Measurements from ENCODE around the gene TUBB2B. TPM values are rescaled to one million over a fixed set of nuclear protein-coding genes. Genes with fewer than 3 reads are reported as not detected.

Gene TUBB2B
- total and polyA plus RNA-seq, 9 of the 15 experiments (the other 6 are each of a cell fraction or from before 2014, with no cell fraction given), result 0.11 to 9.7 (median 4.6) TPM

DNA sequence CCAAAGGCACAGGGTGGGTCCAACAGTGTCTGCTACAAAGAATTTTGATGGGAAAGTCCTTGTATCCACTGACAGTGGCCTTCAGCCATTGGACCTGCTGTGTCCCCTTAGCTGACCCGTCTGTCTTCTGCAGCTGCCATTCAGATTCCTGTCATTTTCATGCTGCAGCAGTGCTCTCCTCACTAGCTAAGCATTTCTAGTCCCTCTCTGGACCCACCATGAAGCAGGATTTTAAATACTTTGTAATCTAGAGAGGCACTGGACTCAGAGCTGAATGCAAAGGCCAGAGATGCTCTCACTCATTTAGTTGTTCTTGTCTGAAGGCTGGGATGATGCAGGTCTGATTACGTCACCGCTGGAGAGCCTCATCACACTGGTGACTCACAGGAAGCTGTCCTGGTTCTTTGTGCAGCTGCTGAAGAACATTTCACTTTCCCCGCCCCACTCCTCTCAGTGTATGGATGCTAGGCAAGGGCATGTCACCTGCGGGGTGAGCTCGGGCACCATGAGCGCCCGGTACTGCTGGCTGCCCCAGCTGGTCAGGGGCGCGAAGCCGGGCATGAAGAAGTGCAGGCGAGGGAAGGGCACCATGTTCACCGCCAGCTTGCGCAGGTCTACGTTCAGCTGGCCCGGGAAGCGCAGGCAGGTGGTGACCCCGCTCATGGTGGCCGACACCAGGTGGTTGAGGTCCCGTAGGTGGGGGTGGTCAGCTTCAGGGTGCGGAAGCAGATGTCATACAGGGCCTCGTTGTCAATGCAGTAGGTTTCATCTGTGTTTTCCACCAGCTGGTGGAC, 50.7 kb downstream of the TUBB2B start (continued):
- TF ChIP-seq SP1 (CRISPR knock-in tag; IDR thresholded peaks at IDR 0.05), result no peak

DNA sequence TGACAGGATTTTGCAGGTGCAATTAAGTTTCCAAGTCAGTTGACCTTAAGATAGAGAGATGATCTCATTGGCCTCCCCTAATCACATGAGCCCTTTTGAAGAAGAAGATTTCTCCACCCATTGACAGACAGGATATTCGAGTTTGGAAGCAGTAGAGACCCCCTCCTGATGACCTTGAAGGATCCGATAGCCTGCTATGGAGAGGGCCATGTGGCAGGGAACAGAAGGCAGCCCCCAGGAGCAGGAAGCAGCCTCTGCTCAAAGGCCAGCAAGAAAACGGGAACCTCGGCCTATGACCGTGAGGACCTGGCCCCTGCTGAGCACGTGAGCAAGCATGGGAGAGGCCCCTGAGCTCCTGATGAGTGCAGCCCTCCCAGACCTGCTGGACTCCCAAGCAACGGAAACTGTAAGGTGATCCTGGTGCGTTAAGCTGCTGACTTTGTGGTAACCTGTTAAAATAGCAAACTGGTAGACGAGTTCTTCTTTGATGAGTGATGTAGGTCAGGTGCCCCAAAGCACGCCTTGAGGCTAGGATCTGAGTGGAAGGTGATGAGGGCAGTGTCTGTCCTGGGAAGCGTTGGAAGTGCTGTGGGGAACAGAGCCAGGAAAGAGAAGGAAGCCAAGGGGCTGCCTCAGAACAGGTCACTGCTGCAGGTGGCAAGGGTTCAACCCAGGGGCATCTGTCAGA, 51.6 kb downstream of the TUBB2B start:
- ChIA-PET POLR2A (interaction anchor here (0.7 to 1.6 kb wide), 6 partner anchors 10 to 83 kb away, joined by 3 to 4 read pairs (median 4); no protein-coding TSS in a partner anchor), CTCF (ENCODE audit: low intra/inter-chr PET ratio) (no interaction called here)
- intact Hi-C loops (cut with micrococcal nuclease), result no loop called here
- no TSS peak for BruUV-seq (replicated peaks)
- no peak for DNase-seq (ENCODE audit: extremely low read depth in 1 of 4, low spot score in 3 of 4)
- H3K9me3 ChIP-seq (replicated peaks; ENCODE audit: control insufficient read depth, insufficient read depth, low read depth, low read length), result 0 out of 2 replicates have a peak, but pooled peaks cover 2% of the 10 kb centered on the region
- H2AFZ ChIP-seq (ENCODE audit: low read depth, low read length), result peak overlapping the region; percentile 77
- ATAC-seq, result peak; percentile 28; the same call in 2 of the 3 replicates
- H3K36me3 ChIP-seq (ENCODE audit: control insufficient read depth, insufficient read depth, low read length), result no peaks in the 10 kb centered on the region
- H3K79me2 ChIP-seq (ENCODE audit: control insufficient read depth, insufficient read depth, low read length), result no peaks in the 10 kb centered on the region; the same call in 2 of the 3 replicates
- FAIRE-seq, result no peak
- no peaks in the 10 kb centered on the region for H3K9me1 ChIP-seq (ENCODE audit: control insufficient read depth, insufficient read depth, low read length)
- no peak overlapping the region for H3K4me3 ChIP-seq
- H3K27ac ChIP-seq (ENCODE audit: extremely low read depth, low read depth, low read length), result 0 out of 3 replicates have a peak overlapping the region, but pooled peaks have one; percentile 31
- peak overlapping the region in 1 of 2 experiments; percentile 83; a peak in 2 of 4 replicates for H3K9ac ChIP-seq (ENCODE audit: insufficient read depth in 1 of 2, low read depth in 2 of 2, low read length in 2 of 2)
- H4K20me1 ChIP-seq (replicated peaks; ENCODE audit: control insufficient read depth, insufficient read depth, low read length), result no peaks in the 10 kb centered on the region
- H3K4me1 ChIP-seq (replicated peaks in 1 of 2; ENCODE audit: control insufficient read depth in 2 of 2, insufficient read depth in 2 of 2, low read length in 2 of 2), result peaks cover 37 to 50% of the 10 kb centered on the region in 2 experiments
- H3K27me3 ChIP-seq (ENCODE audit: control insufficient read depth in 2 of 2, insufficient read depth in 2 of 2, low read length in 2 of 2), result peaks cover 0 to 4% of the 10 kb centered on the region in 2 experiments; a peak in 1 of 5 replicates
- 32% methylated on average over 11 of the region's 11 CpGs for WGBS (ENCODE audit: insufficient coverage, low coverage, missing lambda C conversion rate)
- 0 out of 2 replicates have a peak overlapping the region, but pooled peaks have one; percentile 0 for H3K4me2 ChIP-seq (ENCODE audit: insufficient read depth, low read length)
- in situ Hi-C loops (cut with MboI), result no loop called here
- TF ChIP-seq, protein P1, sequence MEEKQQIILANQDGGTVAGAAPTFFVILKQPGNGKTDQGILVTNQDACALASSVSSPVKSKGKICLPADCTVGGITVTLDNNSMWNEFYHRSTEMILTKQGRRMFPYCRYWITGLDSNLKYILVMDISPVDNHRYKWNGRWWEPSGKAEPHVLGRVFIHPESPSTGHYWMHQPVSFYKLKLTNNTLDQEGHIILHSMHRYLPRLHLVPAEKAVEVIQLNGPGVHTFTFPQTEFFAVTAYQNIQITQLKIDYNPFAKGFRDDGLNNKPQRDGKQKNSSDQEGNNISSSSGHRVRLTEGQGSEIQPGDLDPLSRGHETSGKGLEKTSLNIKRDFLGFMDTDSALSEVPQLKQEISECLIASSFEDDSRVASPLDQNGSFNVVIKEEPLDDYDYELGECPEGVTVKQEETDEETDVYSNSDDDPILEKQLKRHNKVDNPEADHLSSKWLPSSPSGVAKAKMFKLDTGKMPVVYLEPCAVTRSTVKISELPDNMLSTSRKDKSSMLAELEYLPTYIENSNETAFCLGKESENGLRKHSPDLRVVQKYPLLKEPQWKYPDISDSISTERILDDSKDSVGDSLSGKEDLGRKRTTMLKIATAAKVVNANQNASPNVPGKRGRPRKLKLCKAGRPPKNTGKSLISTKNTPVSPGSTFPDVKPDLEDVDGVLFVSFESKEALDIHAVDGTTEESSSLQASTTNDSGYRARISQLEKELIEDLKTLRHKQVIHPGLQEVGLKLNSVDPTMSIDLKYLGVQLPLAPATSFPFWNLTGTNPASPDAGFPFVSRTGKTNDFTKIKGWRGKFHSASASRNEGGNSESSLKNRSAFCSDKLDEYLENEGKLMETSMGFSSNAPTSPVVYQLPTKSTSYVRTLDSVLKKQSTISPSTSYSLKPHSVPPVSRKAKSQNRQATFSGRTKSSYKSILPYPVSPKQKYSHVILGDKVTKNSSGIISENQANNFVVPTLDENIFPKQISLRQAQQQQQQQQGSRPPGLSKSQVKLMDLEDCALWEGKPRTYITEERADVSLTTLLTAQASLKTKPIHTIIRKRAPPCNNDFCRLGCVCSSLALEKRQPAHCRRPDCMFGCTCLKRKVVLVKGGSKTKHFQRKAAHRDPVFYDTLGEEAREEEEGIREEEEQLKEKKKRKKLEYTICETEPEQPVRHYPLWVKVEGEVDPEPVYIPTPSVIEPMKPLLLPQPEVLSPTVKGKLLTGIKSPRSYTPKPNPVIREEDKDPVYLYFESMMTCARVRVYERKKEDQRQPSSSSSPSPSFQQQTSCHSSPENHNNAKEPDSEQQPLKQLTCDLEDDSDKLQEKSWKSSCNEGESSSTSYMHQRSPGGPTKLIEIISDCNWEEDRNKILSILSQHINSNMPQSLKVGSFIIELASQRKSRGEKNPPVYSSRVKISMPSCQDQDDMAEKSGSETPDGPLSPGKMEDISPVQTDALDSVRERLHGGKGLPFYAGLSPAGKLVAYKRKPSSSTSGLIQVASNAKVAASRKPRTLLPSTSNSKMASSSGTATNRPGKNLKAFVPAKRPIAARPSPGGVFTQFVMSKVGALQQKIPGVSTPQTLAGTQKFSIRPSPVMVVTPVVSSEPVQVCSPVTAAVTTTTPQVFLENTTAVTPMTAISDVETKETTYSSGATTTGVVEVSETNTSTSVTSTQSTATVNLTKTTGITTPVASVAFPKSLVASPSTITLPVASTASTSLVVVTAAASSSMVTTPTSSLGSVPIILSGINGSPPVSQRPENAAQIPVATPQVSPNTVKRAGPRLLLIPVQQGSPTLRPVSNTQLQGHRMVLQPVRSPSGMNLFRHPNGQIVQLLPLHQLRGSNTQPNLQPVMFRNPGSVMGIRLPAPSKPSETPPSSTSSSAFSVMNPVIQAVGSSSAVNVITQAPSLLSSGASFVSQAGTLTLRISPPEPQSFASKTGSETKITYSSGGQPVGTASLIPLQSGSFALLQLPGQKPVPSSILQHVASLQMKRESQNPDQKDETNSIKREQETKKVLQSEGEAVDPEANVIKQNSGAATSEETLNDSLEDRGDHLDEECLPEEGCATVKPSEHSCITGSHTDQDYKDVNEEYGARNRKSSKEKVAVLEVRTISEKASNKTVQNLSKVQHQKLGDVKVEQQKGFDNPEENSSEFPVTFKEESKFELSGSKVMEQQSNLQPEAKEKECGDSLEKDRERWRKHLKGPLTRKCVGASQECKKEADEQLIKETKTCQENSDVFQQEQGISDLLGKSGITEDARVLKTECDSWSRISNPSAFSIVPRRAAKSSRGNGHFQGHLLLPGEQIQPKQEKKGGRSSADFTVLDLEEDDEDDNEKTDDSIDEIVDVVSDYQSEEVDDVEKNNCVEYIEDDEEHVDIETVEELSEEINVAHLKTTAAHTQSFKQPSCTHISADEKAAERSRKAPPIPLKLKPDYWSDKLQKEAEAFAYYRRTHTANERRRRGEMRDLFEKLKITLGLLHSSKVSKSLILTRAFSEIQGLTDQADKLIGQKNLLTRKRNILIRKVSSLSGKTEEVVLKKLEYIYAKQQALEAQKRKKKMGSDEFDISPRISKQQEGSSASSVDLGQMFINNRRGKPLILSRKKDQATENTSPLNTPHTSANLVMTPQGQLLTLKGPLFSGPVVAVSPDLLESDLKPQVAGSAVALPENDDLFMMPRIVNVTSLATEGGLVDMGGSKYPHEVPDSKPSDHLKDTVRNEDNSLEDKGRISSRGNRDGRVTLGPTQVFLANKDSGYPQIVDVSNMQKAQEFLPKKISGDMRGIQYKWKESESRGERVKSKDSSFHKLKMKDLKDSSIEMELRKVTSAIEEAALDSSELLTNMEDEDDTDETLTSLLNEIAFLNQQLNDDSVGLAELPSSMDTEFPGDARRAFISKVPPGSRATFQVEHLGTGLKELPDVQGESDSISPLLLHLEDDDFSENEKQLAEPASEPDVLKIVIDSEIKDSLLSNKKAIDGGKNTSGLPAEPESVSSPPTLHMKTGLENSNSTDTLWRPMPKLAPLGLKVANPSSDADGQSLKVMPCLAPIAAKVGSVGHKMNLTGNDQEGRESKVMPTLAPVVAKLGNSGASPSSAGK (IDR thresholded peaks at IDR 0.05), result peak; percentile 82
- TF ChIP-seq KLF1 (tag; IDR thresholded peaks at IDR 0.05) (0 out of 2 replicates have a peak, but pooled peaks have one; percentile 30), ZNF583 (CRISPR knock-in tag; IDR thresholded peaks at IDR 0.05) (0 out of 2 replicates have a peak, but pooled peaks have one; percentile 12), ZFX (CRISPR knock-in tag; IDR thresholded peaks at IDR 0.05) (peak; percentile 42), ZSCAN29 (IDR thresholded peaks at IDR 0.05) (peak; percentile 51; the same call in 1 of the 2 replicates), KDM1A (IDR thresholded peaks at IDR 0.05) (peak in 1 of 2 experiments; percentile 42; a peak in 1 of 4 replicates)
